AG04449 (cell line): Measurements from ENCODE around the gene FDXACB1.

ENCODE experiments used
- CTCF ChIA-PET: fragments of 350-600 bp; formaldehyde crosslinking; extraction: SDS; loops from one replicate; lab custom pipeline; 2021; ENCODE audit warnings: antibody characterized with exemption; lab: Yijun Ruan, JAX
- POLR2A ChIA-PET: fragments of 400-600, 350-600 bp; formaldehyde crosslinking; extraction: SDS; loops from one replicate; lab custom pipeline; 2020; ENCODE audit warnings: antibody characterized with exemption, inconsistent platforms; lab: Yijun Ruan, JAX
- DNase-seq: peaks from one replicate; pipeline ENCODE4 v3.0.0-alpha.2; 2010; ENCODE audit warnings: low read depth, low spot score
- H3K4me3 ChIP-seq: 2 replicates; pipeline ENCODE4 v1.5.1; 2011; ENCODE audit warnings: low read depth, mild to moderate bottlenecking, control low read depth, low read length
- TF ChIP-seq, protein P1 (sequence below): IDR thresholded peaks from one replicate; pipeline ENCODE4 v1.5.1; 2011; ENCODE audit warnings: mild to moderate bottlenecking, moderate library complexity, low read length, control low read depth, inconsistent platforms; ENCODE audit not compliant: insufficient read depth; ENCODE audit errors: missing control alignments

Gene FDXACB1

DNA sequence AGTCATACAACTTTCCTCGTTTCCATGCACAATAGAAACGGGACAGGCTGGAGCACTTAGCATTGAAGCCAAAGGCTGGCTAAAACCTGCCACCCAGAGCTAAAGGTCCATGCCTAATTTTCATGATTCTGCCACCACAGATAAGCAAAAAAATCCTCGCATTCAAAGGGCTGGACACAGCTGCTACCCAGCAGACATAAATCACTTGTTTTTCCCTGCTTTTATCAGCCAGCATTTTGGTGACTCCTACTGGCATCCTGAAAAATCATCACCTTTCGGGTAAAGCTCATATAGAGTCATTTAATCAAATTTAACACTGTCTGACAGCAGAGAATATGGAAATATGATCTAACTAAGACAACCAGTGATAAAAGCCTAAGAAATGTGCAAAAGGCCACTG lies 45.4 kb downstream of the FDXACB1 start:
- ChIA-PET POLR2A (no interaction called here), CTCF (interaction anchor here (1.2 to 5.3 kb wide), 9 partner anchors 10 to 378 kb away, joined by 3 to 44 read pairs (median 7); no protein-coding TSS in a partner anchor)

DNA sequence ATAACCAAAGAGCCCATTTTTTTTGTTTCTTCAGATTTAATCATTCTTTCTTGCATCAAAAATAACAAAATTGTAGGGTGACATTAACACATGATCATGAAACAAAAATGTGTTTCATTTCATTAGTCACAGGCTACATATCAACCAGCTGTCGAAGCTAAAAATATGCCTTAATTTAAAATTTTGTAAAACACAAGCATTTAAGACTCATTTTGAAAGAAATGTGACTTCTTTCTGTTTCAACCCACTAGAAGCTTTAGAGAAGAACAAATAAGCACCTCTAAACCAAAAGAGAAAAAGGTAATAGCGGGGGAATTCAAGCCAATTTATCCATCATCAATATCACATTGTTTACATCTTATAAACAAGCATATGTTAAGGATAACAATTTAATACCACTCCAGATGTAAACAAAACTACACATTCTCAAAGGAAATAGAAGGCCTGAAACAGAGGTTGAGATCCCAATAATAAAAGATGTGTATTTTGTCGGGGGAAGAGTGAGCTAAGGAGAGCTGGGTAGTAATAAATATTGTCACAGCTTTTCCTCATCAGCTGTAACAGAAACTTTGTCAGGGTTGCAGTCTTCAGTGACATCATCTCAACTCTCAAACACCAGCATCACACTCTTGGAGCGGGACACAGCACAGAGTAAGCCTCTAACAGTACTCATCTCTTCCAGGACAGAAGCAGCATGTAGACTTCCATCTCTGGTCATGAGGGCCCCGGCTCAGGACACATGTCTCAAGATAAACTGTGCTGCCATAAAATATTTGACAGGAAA lies 49.6 kb downstream of the FDXACB1 start:
- no peak overlapping the region for H3K4me3 ChIP-seq
- POLR2A ChIA-PET: interaction anchor here (0.5 kb wide), 1 partner anchor 67 kb away, joined by 3 read pairs; no protein-coding TSS in a partner anchor
- TF ChIP-seq, protein P1, sequence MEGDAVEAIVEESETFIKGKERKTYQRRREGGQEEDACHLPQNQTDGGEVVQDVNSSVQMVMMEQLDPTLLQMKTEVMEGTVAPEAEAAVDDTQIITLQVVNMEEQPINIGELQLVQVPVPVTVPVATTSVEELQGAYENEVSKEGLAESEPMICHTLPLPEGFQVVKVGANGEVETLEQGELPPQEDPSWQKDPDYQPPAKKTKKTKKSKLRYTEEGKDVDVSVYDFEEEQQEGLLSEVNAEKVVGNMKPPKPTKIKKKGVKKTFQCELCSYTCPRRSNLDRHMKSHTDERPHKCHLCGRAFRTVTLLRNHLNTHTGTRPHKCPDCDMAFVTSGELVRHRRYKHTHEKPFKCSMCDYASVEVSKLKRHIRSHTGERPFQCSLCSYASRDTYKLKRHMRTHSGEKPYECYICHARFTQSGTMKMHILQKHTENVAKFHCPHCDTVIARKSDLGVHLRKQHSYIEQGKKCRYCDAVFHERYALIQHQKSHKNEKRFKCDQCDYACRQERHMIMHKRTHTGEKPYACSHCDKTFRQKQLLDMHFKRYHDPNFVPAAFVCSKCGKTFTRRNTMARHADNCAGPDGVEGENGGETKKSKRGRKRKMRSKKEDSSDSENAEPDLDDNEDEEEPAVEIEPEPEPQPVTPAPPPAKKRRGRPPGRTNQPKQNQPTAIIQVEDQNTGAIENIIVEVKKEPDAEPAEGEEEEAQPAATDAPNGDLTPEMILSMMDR: no peak
- CTCF ChIA-PET: interaction anchor here (0.7 to 2.2 kb wide), 6 partner anchors 10 to 62 kb away, joined by 3 to 7 read pairs (median 3); no protein-coding TSS in a partner anchor
- DNase-seq: no peak

More for the DNA sequence above, 45.4 kb downstream of the FDXACB1 start:
- TF ChIP-seq, protein P1: no peak
- DNase-seq: no peak
- no peak overlapping the region for H3K4me3 ChIP-seq

DNA sequence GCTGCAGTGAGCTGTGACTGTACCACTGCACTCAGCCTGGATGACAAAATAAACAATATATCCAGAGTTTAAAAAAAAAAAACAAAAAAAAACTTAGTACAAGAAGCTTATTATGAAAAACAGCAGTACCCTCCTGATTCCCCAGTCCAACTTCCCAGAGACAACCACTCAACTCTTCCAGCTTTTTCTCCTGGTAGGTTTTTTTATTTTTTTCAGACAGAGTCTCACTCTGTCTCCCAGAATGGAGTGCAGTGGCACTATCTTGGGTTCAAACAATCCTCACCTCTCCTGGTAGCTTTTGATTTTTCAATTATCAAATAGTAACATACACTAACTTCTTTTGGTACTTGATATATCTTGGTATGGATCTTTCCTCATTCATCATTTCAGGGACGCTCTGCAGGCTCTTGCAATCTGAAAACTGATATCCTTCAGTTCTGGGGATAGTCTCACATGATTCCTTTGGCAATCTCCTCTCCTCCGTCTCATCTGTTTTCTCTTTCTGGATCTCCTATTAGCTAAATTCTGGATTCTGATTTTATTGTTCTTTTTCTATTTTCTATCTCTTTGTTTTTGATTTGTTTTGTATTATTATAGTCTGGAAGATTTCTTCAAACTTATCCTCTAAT lies 52.5 kb downstream of the FDXACB1 start:
- CTCF ChIA-PET: interaction anchor here (0.8 to 1.7 kb wide), 8 partner anchors 11 to 255 kb away, joined by 3 to 6 read pairs (median 3); no protein-coding TSS in a partner anchor
- no peak for DNase-seq

More for the DNA sequence above, 52.5 kb downstream of the FDXACB1 start:
- no peak overlapping the region for H3K4me3 ChIP-seq
- TF ChIP-seq, protein P1: no peak
- POLR2A ChIA-PET: no interaction called here
